HG02588 (cell line): ENCODE data around the gene ADGRD1.
"Not testable (repeated sequence)": the region's sequence is repeated elsewhere in the genome, so short reads cannot be mapped to it uniquely, and the experiment has no call there.

Experiments used
- ATAC-seq: cut with Tn5 transposase; IDR thresholded peaks from one replicate; pipeline ENCODE4 v1.9.1; 2021; ENCODE audit warnings: mild to moderate bottlenecking, moderate library complexity; ENCODE audit not compliant: unreplicated experiment

Gene ADGRD1

GRCh38 chr12:130953771-130954543 is at the start of gene ADGRD1:
ADGRD1 (plus strand) TSS chr12:130953907; CDS start chr12:130954466, 559 bp downstream.
- no peak for ATAC-seq

- ATAC-seq: no peak
These were observed 49.6 kb upstream of the ADGRD1 start for GRCh38 chr12:130904064-130904463.

- not testable (repeated sequence) for ATAC-seq
These were observed 48.7 kb upstream of the ADGRD1 start for GRCh38 chr12:130904936-130905455.

GRCh38 chr12:130909111-130909510 is 44.6 kb upstream of the ADGRD1 start:
- no peak for ATAC-seq

GRCh38 chr12:130911193-130911592 is 42.5 kb upstream of the ADGRD1 start:
- ATAC-seq: no peak

GRCh38 chr12:130911933-130912332 is 41.8 kb upstream of the ADGRD1 start:
- no peak for ATAC-seq

- no peak for ATAC-seq
These were observed 37.3 kb upstream of the ADGRD1 start for GRCh38 chr12:130916241-130916911.

- no peak for ATAC-seq
These were observed 36.1 kb upstream of the ADGRD1 start for GRCh38 chr12:130917607-130918006.

GRCh38 chr12:130919086-130919485 is 34.6 kb upstream of the ADGRD1 start:
- ATAC-seq: no peak

GRCh38 chr12:130920119-130920703 is 33.5 kb upstream of the ADGRD1 start:
- ATAC-seq: no peak

- ATAC-seq: no peak
These were observed 32.9 kb upstream of the ADGRD1 start for GRCh38 chr12:130920723-130921381.

- ATAC-seq: no peak
These were observed 31.2 kb upstream of the ADGRD1 start for GRCh38 chr12:130922511-130922953.

GRCh38 chr12:130924966-130925665 is 28.6 kb upstream of the ADGRD1 start:
- no peak for ATAC-seq

GRCh38 chr12:130925666-130926015 is 28.1 kb upstream of the ADGRD1 start:
- no peak for ATAC-seq

- ATAC-seq: no peak
These were observed 24.3 kb upstream of the ADGRD1 start for GRCh38 chr12:130929363-130929762.

GRCh38 chr12:130932061-130932930 is 21.4 kb upstream of the ADGRD1 start:
- ATAC-seq: no peak

- no peak for ATAC-seq
These were observed 20.3 kb upstream of the ADGRD1 start for GRCh38 chr12:130933269-130933995.

GRCh38 chr12:130934753-130935152 is 19.0 kb upstream of the ADGRD1 start:
- no peak for ATAC-seq

GRCh38 chr12:130936561-130936960 is 17.1 kb upstream of the ADGRD1 start:
- no peak for ATAC-seq
